ENCODE data around the gene GBX2.

The GBX2 gene

DNA sequence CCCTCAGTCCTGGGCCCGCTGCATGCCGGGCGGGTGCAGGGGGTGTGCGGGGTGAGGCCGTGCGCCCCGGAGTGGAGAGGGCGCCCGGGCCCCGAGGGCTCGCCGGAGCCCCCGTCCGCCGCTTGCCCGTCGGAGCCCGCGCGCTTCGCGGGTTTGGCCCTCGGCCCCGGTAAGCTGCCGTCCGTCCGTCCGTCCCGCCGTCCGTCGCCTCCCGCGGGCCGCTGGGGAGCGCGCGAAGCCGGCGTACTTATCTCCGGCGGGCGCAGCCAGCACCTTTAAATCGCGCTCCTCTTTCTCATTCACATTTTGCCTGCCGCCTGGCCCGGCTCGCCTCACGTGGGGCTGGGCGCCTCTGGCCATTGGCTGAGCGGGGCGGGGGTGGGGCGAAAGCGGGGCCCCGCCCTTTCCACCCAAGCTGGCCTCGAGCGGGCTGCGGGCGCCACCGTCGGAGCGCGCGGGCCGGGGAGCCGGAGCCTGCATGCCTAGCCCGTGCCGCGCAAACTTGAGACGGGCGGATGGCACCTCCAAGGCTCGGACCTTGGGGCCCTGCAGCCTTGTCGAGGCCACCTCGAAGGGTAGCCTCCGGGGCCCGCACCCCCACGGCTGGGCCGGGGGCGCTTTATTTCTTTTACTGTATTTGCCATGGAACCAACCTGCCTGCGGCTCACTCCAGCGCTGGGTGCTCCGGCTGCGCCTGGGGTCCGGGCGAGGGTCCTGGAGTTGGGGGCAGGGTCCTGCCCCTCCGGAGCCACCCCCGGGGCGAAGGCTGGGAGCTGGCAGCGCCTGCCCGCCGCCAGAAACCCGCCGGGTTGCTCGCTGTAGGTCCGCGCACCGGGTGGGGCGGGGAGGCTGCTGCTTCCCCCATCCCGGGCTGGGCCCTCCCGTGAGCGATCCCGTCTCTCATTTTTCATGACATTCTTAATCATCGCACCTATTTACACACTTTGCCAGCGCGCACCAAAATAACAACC is at the start of gene GBX2:
GBX2 (minus strand) TSS at position 277 of the 971 bp plus-strand sequence. CDS start 415 bp downstream, outside the sequence.
- in situ Hi-C loops (cut with MboI; ENCODE audit: low sequenced_read_pairs): no loop called here

DNA sequence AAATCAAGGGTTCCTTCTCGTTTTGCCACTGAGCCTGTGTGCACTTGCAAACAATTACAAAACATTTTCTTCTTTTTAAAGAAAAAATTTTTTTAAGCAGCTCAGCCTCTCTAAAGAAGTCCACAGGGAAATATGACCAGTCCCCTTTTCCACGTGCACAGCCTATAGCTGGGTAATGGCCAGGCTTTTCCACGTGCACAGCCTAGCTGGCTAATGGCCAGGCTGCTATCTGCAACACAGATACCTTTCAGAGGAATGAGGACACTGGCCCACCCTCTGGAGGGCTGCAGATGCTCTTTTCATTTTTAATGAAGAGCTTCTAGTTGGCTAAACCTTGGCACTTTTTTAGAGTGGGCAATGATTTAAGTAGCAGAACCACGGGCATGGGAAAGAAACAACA is 49.7 kb upstream of the GBX2 start:
- in situ Hi-C loops (cut with MboI; ENCODE audit: low sequenced_read_pairs): no loop called here

DNA sequence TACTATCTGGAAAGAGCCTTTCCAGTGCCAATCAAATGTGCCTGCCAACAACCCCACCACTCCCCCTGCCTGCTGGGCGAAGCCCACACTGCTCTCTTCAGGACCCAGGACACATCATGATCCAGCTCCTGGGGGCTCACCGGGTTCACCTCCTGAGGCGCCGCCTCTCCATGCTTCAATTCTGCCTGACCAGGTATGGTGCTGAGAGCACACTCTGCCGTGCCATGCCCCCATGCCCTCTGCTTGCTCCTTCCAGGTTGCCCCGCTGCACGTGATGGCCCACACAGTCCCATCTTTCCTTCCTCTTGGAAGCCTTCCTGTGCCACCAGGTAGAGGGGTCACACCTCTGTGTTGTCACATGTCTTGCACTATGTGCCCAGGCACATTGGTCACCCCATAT is 48.5 kb upstream of the GBX2 start:
- in situ Hi-C loops (cut with MboI; ENCODE audit: low sequenced_read_pairs): no loop called here

DNA sequence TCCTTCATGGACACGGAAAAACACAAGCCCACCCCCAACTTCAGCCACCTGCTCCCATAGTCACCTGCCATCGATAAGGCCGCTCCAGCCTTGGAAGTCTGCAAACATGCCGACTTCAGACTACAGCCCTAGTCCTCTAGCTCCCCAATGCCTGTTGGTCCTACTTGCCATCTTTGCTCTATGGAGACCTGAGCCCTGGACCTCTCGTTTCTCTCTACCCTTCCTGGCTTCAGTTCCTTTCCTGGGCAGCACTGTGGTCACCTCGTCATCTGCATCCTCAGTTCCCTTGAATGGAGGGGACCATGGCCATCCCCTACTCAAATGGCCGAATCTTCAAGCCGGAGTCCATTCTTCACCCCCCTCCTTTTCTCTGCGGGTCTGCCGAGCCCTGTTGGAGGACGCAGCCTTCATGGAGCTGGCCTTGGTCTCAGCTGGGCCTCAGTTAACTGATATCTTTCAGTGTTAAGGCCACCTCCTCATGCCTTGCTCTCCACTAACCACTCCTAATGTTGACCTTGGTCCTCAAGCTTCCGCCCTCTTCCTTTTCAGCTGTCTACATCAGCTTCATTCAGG is 47.7 kb upstream of the GBX2 start:
- in situ Hi-C loops (cut with MboI; ENCODE audit: low sequenced_read_pairs): no loop called here

GRCh38 chr2:236215196-236215595 is 47.0 kb upstream of the GBX2 start:
- in situ Hi-C loops (cut with MboI; ENCODE audit: low sequenced_read_pairs): no loop called here

DNA sequence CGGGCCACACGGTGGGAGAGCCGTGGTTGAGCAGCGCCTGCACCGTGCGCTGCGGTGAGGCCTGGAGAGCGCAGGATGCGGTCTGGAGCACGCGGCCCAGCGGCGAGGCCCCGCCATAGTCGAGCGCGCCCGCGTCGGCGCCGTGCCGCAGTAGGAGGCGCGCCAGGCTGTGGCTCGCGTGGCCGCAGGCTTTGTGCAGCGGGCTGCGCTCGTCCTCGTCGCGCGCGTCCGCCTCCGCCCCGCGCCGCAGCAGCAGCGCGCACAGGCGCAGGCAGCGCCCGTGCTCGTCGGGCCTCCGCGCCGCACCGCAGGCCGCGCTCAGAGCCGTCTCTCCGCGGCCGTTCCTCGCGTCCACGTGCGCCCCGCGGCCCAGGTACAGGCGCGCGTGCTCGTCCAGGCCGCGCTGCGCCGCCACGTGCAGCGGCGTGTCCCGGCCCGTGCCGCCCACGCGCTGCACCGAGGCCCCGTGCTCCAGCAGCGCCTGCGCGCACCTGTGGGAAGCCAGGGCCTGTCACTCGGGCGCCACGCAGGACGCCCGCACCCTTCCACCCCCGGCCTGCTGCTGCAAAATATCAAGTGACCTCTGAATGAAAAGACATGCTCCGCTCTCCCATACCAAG is 46.3 kb upstream of the GBX2 start:
- in situ Hi-C loops (cut with MboI; ENCODE audit: low sequenced_read_pairs): no loop called here

GRCh38 chr2:236211296-236211695 is 43.1 kb upstream of the GBX2 start:
- in situ Hi-C loops (cut with MboI; ENCODE audit: low sequenced_read_pairs): no loop called here

- in situ Hi-C loops (cut with MboI; ENCODE audit: low sequenced_read_pairs): no loop called here
Observed at GRCh38 chr2:236210536-236210935, 42.4 kb upstream of the GBX2 start.

DNA sequence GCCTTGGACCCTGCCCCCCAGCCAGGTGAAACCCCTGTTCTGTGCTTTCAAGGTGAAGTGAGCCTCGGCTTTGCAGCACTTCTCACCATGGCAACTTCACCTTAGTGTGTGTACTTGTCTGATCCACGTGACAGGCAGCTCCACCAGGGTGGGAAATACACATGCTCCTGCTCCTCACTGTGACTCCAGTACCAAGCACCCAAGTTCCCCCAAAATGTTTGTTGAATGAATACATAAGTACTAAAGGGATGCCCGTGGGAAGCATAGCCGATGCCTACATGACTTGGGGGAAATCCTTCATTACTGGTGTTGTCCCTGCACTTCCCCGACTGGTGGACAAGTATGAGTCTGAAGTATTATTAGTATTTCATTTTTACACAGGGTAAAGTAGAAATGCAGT is 41.8 kb upstream of the GBX2 start:
- in situ Hi-C loops (cut with MboI; ENCODE audit: low sequenced_read_pairs): no loop called here

- in situ Hi-C loops (cut with MboI; ENCODE audit: low sequenced_read_pairs): no loop called here
Observed at GRCh38 chr2:236209535-236209934, 41.3 kb upstream of the GBX2 start.

- in situ Hi-C loops (cut with MboI; ENCODE audit: low sequenced_read_pairs): no loop called here
Observed at GRCh38 chr2:236208019-236208926, 40.1 kb upstream of the GBX2 start.

- in situ Hi-C loops (cut with MboI; ENCODE audit: low sequenced_read_pairs): no loop called here
Observed at GRCh38 chr2:236207472-236207871, 39.3 kb upstream of the GBX2 start.

GRCh38 chr2:236205867-236206645 is 37.9 kb upstream of the GBX2 start:
- in situ Hi-C loops (cut with MboI; ENCODE audit: low sequenced_read_pairs): no loop called here

- in situ Hi-C loops (cut with MboI; ENCODE audit: low sequenced_read_pairs): no loop called here
Observed at GRCh38 chr2:236204953-236205352, 36.8 kb upstream of the GBX2 start.

- in situ Hi-C loops (cut with MboI; ENCODE audit: low sequenced_read_pairs): no loop called here
Observed at GRCh38 chr2:236200378-236200777, 32.2 kb upstream of the GBX2 start.

- in situ Hi-C loops (cut with MboI; ENCODE audit: low sequenced_read_pairs): no loop called here
Observed at GRCh38 chr2:236196366-236196765, 28.2 kb upstream of the GBX2 start.

DNA sequence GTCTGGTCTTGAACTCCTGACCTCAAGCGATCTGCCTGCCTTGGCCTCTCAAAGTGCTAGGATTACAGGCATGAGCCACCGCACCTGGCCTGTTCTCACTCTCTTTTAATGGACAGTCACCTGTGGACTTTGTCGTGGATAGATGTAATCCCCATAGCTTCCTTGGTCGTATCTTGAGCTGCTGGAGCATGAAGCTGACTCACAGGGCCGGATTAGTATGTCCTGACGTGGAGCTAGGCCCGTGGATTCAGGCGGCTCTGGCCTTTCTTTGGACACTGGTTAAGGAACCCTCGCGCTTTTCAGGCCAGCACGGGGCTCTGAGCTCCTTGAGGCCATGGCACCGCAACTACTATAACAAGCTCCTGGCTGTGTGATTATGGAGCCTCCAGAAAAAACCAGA is 27.5 kb upstream of the GBX2 start:
- in situ Hi-C loops (cut with MboI; ENCODE audit: low sequenced_read_pairs): no loop called here

DNA sequence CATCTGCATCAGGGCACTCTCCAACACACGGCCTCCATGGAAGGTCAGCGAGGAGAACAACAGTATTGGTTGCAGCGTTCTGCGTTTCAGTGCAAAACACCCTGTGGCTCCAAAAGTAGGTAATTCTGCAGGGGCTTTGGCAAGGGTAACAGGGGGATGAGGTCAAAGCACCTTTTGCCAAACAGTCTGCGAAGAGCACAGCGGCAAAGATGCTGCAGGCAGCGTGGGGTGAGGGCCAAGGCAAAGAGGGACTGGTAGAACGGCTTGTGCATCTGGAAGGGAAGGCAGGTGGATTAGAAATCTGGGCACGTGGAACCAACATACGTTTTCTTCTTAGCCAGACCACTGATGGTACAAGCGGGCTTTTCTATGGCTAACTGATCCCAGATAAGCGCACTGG is 26.6 kb upstream of the GBX2 start:
- in situ Hi-C loops (cut with MboI; ENCODE audit: low sequenced_read_pairs): no loop called here

DNA sequence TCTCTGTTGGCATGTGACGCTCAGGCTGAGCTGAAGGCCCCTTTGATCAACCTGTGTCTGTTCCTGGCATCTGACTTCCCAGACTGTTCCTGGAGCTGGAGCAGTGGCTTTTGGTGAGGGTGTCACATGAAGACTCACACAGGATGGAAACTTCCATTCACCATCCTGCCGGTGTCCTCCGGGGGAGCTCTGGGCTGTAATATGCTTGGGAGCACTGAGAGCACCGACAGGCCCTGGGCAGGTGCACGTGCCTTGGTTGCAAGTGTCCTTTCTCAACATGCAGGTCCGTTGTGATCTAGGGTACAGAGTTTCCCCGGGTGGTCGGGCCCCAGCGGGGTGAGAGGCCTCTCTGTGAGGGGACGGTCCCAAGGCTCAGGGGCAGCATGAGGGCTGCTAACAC is 24.8 kb upstream of the GBX2 start:
- in situ Hi-C loops (cut with MboI; ENCODE audit: low sequenced_read_pairs): no loop called here

GRCh38 chr2:236190674-236191073 is 22.5 kb upstream of the GBX2 start:
- in situ Hi-C loops (cut with MboI; ENCODE audit: low sequenced_read_pairs): no loop called here

All from hTERT RPE-1 (cell line).